ENCODE results near the gene TMEM132E.
"Not testable (repeated sequence)": the region's sequence is repeated elsewhere in the genome, so short reads cannot be mapped to it uniquely, and the experiment has no call there.

TMEM132E gene, protein sequence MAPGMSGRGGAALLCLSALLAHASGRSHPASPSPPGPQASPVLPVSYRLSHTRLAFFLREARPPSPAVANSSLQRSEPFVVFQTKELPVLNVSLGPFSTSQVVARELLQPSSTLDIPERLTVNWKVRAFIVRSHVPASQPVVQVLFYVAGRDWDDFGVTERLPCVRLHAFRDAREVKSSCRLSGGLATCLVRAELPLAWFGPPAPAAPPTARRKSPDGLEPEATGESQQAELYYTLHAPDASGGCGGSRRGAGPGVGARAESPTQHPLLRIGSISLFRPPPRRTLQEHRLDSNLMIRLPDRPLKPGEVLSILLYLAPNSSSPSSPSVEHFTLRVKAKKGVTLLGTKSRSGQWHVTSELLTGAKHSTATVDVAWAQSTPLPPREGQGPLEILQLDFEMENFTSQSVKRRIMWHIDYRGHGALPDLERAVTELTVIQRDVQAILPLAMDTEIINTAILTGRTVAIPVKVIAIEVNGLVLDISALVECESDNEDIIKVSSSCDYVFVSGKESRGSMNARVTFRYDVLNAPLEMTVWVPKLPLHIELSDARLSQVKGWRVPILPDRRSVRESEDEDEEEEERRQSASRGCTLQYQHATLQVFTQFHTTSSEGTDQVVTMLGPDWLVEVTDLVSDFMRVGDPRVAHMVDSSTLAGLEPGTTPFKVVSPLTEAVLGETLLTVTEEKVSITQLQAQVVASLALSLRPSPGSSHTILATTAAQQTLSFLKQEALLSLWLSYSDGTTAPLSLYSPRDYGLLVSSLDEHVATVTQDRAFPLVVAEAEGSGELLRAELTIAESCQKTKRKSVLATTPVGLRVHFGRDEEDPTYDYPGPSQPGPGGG (N-terminal part only)

DNA sequence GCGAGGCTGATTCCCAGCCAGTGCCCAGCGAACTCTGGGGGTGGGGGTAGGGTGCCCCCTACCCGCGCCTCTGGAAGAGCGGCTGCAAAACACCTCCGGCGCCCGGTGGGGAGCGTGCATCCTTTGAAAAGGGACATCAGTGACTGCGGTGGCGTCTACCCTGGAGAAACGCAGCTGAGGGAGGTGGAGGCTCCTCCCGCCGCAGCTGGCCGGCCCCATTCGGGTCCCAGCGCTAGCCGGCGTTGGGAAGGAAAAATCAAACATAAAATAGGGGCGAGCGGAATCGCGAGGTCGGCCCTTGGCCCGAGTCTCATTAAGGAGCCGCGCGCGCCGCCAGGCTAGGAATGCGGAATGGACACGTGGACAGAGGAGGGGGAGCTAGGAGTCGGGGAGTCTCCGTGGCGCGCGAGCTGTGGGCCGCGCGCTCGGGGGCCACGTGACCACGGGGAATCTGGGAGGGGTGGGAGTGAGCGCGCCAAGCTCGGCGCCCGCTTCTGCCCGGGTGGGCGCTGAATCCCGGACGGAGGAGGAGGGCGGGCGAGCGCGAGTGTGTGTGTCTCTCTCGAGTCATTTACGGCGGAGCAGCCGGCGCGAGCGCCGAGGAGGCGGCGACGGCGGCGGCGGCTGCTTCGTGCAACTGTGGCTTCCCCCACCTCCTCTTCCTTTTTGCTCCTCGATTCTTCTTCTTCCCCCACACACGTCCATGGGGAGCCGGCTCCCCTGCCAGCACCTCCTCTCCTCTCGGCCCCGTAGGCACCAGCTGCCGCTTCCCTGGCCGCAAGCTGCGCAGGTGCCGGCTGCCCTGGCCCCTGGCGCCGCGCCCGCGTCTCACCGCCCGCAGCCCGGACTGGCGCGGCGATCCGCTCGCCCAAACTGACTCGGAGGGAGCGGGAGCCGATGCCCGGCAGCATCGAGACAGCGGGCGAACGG, at the start of gene TMEM132E:
TMEM132E (plus strand) TSS at position 566 of the 930 bp plus-strand sequence. CDS start 1,495 bp downstream, outside the sequence.
- no peak for DNase-seq

DNA sequence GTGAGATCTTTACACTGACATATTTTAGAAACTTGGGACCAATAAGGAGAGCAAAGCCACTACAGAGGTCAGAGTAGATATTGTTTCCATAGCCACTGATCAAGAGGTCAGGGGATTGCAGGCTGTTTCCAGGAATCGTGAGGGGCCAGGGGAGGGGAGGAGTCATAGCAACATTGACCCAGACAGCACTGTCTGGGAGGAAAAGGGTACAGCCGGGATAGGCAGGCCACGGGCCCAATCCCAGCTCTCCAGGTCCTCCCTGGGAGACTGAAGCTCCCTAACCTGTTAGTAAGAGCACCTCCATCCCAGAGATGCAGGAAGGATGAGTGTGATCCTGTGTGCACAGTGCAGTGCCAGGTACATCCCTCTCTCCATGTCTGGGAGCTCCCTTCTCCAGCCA, 48.5 kb upstream of the TMEM132E start:
- no peak for DNase-seq

DNA sequence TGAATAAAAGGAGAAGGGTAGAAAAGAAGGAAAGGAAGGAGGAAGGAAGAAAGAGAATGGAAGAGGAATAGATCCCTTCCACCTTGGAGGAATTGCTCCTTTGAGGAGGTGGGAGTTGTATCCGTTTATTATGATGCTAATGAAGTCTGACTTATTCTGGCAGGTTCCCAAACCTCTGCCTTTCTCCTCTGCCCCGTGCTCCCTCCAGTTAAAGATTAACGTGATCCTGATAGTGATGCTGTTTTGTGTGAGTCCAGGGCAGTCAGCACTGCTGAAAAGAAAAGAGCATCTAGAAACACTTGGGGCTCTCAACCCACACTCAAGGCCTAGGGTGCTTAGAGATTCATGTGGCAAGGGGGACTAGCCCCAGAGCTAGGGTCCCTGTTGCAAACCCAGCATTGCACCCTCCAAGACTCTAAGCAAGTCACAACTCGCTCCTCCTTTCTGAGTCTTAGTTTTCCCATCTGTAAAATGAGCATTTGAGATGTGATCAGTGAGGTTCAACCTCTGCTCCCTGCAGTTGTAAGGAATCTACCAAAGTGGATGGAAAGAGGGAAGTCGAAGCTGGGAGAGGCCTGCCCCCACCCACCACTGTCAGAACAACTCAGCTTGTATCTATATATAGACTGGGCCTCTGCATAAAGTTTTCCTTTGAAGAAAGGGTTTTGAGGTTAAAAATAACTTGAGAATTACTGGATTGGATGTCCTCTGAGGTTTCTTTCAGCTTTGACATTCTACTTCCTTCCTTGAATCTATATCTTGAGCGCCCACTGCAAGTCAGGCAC, 46.9 kb upstream of the TMEM132E start:
- DNase-seq = no peak

DNA sequence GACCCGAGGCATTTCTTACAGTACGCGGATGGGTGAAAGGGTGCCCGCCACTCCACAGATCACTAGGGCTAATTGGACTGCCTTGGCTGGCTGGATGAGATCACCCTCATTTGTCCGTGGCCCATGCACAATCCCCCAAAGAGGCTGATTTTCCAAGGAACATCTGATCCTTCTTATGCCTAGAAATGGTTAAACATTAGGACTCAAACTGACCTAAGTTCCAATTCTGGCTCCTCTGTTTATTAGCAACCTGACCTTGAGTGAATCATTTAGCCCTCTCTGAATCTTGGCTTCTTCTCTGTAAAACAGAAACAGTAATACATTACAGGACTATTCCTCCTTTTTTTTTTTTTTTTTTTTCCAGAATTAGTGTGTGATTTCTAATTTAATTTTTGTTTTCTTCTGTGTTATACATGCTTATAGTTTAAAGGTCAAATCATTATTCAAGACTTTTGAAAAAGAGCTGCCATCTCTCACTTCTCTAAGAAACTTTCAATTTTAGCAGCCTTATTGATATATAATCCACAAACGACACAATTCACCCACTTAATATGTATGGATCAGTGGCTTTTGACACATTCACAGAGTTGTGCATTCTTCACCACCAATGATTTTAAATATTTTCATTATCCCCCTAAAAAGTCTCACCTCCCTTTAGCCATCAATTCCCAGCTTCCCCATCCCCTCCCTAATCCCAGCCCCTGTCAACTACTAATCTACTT, 45.4 kb upstream of the TMEM132E start:
- no peak for DNase-seq

DNA sequence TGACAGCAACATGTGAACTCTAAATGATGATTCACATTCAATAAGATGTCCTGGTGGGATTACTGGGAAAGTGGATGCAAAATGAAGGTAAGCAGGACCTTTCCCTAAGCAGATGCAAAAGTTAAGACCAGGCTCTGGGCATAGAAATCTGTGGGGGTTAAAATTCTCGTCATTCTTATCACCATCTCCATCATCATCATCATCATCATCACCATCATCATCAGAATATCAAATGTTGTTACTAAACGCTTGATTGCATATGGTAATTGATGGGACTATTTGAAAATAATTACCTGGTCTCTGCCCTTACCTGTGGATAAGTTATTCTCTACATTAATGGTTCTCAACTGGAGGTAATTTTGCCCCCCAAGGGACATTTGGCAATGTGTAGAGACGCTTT, 41.9 kb upstream of the TMEM132E start:
- DNase-seq = no peak

DNA sequence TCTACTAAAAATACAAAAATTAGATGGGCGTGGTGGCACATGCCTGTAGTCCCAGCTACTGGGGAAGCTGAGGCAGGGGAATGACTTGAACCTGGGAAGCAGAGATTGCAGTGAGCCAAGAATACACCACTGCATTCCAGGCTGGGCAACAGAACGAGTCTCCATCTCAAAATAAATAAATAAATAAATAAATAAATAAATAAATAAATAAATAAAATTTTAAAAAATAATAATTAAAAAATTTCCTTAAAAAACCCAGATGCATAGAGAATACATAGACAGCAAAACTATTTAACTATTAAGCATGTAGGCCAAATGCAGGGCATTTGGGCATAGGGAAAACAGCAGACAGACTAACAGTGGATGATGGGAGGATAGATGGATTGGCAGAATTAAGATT, 40.8 kb upstream of the TMEM132E start:
- DNase-seq = not testable (repeated sequence)

DNA sequence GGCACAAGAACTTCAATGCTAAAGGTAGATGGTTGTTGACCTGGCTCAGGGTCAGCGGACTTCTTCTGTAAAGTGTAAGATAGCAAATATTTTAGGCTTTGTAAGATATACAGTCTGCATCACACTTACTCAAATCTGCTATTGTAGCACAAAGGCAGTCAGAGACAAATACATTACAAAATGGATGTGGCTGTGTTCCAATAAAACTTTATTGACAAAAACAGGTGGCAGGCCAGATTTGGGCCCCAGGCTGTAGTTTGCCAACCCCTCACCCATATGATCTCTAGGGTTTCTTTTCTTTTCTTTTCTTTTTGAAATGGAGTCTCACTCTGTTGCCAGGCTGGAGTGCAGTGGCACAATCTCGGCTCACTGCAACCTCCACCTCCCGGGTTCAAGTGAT, 39.5 kb upstream of the TMEM132E start:
- DNase-seq = no peak

DNA sequence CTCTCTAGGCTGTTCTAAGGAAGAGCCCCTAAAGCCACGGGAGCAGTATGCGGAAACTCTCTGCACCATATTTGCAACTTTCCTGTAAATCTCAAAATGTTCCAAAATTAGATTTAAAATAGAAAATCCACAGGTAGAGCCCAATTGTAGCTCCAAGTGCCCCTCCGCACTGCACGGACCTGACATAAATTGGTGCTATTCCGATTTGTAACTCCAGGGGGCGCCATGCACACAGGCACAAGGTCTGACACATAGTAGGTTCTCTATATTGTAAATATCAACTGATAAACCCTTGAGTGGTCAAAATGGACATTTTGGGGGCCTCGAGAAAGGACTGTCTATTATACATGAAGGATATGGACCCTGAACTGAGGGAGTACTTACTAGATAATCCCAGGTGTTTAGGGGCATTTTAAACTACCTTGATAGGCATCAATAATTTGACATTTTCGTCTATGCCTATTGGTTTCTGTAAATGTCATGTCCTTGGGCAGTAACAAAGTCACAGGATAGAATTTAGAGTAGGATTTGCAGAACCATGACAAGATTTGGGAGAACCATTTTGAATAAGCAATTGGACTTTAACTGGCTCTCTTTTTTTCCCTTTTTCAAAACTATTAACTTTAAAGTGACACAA, 36.6 kb upstream of the TMEM132E start:
- peak; percentile 65 for DNase-seq

DNA sequence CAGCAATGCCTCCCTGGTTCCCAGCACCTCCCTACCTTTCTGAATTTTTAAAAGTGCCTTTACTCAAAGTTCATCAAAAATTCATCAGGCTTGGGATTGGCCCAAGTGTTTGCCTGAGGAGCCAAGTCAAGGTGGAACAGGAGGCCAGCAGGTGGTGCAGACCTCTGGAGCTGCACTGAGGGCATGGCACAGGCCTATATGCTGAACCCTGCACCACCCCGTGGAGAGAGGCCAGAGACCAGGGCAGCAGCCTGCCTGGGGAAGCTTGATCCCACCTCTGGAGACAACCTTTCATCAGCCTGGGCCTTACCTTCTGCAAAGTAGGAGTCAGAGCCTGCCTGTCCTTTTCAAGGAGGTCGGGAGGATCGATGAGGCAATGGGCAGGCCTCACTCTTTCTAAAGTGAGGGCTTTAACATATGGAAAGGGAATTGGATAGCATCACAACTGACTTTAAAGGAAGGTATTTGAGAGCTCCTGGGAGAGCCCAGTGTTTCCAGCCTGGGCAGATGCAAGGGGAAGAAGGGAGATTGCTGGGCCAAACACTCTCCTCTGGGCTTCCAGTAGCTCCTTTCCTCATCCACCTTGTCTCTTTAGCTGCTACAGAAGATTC, 31.8 kb upstream of the TMEM132E start:
- DNase-seq = no peak

DNA sequence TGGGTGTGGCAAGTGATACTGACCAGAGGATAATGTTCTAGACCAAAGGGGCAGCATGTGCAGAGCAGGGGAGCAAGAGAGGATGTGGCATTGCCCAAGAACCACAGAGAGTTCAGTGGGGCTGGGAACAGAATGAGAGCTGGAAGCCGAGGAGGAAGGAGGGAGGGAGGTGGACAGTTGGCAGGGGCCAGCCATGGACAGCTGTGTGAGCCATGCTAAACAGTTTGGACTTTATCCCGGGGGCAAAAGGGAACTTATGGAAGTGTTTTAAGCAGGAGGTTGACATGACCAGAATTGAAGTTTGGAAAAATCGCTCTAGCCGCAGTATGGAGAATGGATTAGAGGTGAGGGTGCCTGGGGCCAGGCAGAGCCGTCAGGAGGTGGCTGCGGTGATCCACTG, 29.4 kb upstream of the TMEM132E start:
- no peak for DNase-seq

DNA sequence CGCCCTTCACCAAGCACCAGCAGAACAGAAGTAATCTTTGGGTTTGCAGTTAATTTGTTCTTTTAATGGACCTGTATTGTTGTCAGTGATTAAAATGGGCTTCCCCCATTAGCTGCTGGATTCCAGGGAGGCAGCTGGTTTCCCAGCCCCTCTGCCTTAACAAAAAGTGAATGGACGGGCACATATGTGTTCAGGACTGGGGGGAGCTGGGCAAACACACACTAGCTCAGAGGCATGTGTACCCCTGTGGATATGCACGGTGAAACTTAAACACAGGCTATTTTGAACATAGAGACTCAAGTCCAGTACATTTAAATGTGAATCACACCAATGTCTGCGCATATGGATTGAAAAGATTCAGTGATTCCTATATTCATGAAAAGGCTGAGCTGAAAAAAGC, 25.5 kb upstream of the TMEM132E start:
- DNase-seq = no peak

DNA sequence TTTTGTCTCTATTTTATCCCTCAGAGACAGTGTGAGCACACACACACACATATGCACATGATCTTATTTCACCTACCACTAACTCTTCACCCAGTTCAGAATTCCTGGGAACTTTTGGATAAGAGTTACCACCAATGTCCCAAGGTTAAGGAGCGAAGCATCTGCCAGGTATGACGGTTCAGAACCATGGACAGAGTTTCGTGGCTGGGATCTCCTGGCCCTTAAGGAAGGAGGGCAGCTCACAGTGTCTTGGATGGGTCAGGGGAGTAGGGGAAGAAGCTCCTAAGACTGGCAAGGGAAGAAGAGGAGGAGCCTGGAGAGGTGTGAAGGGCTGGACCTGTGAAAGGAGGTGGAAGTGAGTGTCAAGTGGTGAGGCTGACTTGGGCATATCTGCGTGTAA, 23.0 kb upstream of the TMEM132E start:
- DNase-seq = no peak

DNA sequence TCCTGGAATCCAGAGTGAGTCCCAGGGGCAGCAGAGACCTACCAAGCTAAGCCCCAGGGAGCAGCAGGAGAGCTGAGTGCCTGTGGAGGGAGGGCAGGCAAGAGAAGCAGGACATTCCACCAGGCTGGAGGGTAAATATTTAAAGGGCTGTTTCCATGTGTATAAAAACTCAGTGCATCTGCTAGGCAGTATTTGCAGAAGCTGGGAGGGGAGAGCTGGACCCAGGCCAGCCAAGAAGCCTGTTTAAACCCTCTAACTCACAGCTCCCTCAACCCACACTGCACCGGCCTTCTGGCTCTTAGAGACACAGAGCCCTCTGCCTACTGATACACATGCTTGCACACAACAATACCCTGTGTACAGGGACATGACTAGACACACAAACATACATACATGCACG, 22.5 kb upstream of the TMEM132E start:
- DNase-seq = no peak

DNA sequence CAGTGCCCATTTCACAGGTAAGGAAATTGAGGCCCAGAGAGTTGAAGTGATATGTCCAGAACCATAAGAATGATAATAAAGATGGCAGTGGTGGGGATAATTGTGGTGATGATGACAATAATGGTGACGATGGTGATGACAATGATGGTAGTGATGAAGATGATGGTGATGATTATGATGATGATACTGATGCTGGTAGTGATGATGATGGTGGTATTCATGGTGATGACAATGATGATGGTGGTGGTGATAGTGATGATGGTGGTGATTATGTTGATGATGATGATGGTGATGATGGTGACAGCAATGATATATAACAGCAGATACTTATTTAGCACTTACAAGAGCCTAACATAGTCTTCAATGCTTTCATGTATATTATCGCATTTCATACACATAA, 18.1 kb upstream of the TMEM132E start:
- DNase-seq = no peak

DNA sequence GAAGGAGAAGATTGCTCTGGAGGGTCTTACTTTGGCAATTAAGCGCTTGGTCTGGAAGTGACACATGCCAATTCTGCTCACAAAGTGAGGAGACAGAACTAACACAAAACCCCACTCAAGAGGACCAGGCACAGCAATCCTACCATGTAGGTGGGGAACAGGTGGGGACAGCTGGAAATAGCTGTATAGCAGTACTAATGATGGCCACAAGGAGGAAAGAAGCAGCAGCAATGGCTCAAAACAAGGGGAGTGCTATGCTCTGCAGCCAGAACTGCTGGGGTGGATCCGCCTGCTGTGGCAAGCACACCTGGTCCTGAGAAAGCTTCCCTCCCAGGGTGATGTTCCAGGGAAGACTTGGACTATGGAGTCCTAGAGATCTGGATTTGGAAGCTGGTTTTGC, 17.0 kb upstream of the TMEM132E start:
- peak; percentile 15 for DNase-seq

DNA sequence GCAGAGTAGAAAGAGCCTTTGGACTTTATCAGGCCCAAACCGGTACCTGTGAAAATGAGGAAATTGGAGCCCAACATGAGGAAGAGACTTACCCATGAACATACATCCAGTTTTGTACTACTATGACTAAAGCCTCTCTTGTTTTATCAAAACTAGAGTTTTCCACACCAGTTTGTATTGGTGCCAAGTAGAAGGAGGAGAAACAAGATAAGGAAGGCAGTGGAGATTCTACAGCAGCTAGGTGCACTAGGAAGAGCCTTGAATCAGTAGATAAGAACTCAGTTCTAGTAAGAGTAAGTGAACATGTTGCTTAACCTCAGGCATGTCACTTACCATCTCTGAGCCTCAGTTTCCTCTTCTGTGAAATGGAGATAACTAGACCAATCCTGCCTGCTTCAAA, 13.7 kb upstream of the TMEM132E start:
- no peak for DNase-seq

DNA sequence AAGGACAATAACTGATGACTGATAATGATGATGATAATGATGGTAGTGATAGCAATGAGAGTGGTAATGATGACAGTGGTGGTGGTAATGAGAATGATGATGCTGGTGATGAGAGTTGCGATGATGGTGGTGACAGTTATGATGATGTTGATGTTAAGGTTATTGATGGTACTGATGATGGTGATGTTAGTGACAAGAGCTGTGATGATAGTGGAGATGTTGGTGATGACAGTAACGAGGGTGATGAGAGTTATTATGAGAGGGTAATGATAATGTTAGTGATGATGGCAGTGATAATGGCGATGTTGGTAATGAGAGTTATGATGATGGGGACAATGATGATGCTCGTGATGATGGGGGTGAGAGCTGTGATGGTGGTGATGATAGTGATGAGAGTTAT, 13.2 kb upstream of the TMEM132E start:
- no peak for DNase-seq

DNA sequence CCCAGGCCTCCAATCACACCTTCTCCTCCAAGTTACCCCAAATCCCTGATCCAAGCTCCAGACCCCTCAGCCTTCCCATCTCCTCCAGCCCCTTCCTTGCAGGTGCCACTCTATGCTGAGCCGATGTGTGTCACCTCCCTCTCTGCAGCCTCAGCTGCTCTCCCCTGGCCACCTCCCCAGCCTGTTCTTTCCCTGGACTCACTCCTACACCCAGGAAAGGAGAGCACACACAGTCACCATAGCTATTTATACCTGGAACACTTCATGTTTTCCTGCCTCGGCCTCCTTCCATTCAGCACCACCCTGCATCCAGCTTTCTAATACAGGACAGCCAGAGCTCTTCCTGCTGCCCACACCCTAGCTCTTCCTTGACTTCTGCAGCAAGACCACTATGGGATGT, 12.5 kb upstream of the TMEM132E start:
- DNase-seq = no peak

DNA sequence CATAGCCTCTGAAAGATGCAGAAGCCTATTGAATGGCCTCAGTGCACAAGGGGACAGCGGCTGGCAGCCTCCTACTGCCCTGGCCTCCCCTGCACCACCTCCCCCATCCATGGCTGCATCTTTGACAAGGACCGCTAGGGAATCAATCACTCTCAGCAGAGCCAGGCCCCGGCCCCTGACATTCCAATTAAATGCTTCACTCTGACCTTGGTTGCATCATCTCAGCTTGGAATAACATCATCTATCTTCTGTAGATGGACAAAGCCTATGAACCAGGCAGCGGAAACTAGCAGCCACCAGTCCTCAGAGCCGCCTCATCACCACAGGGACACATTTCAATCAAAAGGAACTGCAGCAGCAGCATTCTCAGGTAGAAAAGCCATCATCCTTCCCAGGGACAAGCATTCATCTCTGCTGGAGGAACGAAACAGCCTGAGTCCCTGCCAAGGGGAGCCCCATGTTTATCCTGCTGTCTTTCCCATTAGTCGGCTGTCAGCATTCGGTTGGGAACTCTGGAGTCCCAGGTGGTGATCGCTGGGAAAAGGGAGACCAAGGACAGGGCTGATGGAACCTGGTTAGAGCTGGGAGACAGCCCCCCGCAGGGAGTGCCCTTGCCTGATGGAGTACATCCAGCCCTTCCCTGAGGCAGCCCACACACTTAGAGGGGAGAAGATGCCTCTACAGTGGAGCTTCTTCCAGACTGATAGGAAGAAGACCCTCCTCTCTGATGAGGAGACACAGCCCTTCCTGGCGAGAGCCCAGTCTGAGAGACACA, 11.5 kb upstream of the TMEM132E start:
- DNase-seq = no peak

DNA sequence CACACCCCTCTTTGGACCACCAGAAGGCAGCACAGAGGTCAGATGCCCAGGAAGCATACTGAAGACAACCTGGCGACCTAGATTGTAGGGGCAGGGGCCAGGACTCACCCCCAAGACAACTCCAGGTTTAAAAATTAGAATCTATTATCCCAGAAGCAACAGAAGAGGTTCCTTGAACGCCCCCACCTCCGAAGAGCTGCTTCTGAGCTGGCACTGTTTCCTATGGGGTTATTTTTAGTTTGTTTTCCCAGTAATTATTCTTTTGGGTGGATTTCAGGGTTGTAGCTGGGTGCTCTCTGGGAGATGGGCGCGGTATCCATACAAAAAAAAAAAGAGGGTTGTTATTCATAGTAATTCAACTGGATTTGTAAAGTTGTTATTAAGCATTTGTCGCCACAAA, 10.4 kb upstream of the TMEM132E start:
- DNase-seq = no peak
